ENCODE measurements around the gene ARAP3. TPM values are rescaled to one million over a fixed set of nuclear protein-coding genes. Genes with fewer than 3 reads are reported as not detected.

ARAP3 gene
- total RNA-seq, 1 donor from 2014 or later = 8.6 TPM

DNA sequence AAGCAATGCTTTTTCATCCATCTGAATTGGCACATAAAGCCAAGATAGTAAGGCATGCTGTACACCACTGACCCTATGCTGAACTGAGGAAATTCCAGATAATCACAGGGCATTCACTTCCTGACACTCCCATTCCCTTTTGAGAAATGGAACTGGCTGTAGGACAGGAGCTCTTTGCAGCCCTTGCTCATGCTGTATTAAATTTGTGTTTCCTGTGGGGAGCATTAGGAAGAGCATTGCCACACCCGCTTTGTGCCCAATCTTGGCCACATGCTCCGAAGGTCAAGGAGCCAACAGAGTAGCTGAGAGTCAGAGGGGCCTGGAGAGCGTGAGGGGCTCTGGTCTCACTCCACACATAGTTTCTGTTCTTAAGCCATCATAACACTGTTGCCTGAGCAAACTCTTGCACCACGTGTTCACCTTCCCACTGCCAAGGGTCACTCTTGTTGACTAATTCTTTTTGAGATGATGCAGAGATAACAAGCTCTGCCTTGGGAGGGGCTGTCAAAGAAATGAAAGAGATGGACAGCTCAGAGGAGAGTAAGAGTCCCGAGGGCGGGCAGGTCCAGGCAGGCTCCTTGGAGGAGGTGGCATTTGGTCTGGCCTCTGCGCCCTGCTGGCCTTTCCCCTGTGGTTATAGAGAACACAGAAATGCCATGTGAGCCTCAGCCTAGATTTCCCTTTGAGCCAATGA, 31.7 kb upstream of the ARAP3 start:
- peaks cover 11% of the 10 kb centered on the region for H3K4me1 Mint-ChIP-seq (ENCODE audit: low read depth, unreplicated experiment)
- no peak overlapping the region for H3K4me3 Mint-ChIP-seq (ENCODE audit: unreplicated experiment)
- H3K27ac Mint-ChIP-seq (ENCODE audit: unreplicated experiment) = no peak overlapping the region
- H3K27me3 Mint-ChIP-seq (ENCODE audit: unreplicated experiment) = peaks cover 4% of the 10 kb centered on the region
- TF ChIP-seq, protein P1, sequence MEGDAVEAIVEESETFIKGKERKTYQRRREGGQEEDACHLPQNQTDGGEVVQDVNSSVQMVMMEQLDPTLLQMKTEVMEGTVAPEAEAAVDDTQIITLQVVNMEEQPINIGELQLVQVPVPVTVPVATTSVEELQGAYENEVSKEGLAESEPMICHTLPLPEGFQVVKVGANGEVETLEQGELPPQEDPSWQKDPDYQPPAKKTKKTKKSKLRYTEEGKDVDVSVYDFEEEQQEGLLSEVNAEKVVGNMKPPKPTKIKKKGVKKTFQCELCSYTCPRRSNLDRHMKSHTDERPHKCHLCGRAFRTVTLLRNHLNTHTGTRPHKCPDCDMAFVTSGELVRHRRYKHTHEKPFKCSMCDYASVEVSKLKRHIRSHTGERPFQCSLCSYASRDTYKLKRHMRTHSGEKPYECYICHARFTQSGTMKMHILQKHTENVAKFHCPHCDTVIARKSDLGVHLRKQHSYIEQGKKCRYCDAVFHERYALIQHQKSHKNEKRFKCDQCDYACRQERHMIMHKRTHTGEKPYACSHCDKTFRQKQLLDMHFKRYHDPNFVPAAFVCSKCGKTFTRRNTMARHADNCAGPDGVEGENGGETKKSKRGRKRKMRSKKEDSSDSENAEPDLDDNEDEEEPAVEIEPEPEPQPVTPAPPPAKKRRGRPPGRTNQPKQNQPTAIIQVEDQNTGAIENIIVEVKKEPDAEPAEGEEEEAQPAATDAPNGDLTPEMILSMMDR (IDR thresholded peaks at IDR 0.05; ENCODE audit: partially characterized antibody, unreplicated experiment) = no peak
- DNase-seq = no peak
- no peaks in the 10 kb centered on the region for H3K36me3 Mint-ChIP-seq (ENCODE audit: unreplicated experiment)
- peaks cover 2% of the 10 kb centered on the region for H3K9me3 Mint-ChIP-seq (ENCODE audit: unreplicated experiment)

DNA sequence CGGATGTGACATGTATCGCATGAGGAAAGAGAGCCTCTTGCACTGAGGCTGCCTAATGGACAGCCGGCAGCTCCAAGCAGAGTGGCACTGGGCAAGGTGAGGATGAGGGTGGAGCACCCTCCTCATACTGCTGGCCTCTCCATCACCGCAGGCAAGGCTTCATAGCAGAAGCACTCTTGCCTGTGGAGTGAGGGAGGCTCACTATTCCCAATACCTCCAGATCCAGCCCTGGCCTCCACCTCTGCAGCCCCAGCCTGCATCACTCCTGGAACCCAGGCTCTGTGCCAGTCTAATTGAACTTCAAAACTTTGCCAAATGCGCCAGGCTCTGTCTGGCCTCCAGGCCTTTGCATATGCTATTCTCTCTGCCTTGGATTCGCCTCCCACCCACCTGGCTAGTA, 29.7 kb upstream of the ARAP3 start:
- Mint-ChIP-seq H3K4me1 (ENCODE audit: low read depth, unreplicated experiment) (peaks cover 11% of the 10 kb centered on the region), H3K9me3 (ENCODE audit: unreplicated experiment) (peaks cover 2% of the 10 kb centered on the region), H3K27ac (ENCODE audit: unreplicated experiment) (no peak overlapping the region), H3K4me3 (ENCODE audit: unreplicated experiment) (no peak overlapping the region), H3K27me3 (ENCODE audit: unreplicated experiment) (peaks cover 4% of the 10 kb centered on the region), H3K36me3 (ENCODE audit: unreplicated experiment) (no peaks in the 10 kb centered on the region)
- no peak for DNase-seq
- TF ChIP-seq, protein P1 (IDR thresholded peaks at IDR 0.05; ENCODE audit: partially characterized antibody, unreplicated experiment) = no peak

DNA sequence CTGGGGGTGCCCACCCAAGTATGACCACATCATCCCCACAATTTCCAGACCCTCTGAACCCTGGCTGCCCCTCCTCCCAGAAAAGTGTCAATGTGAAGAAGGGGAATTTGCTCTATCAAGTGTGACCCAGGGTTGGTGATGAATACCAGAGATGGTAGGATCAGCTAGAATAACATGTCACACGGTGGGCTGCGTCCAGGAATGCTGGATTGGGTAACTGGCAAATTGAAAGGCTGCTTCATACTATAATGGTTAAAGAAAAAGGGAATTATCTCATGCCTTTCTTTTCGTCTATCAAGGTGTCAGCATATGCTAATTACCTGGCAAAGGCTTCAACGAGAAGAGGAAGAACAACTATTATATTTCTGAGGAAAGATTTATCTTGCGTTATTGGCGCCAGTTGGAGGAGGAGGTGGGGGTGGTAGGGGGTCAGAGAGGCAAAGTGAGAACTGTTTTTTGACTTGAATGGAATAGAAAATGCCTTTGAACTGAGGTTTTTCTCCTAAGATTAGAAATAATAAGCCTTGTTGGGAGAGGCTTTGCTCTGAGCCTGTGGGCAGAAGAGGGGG, 27.8 kb upstream of the ARAP3 start:
- peaks cover 1% of the 10 kb centered on the region for H3K4me1 Mint-ChIP-seq (ENCODE audit: low read depth, unreplicated experiment)
- H3K27ac Mint-ChIP-seq (ENCODE audit: unreplicated experiment) = no peak overlapping the region
- H3K9me3 Mint-ChIP-seq (ENCODE audit: unreplicated experiment) = peaks cover 2% of the 10 kb centered on the region
- H3K36me3 Mint-ChIP-seq (ENCODE audit: unreplicated experiment) = no peaks in the 10 kb centered on the region
- TF ChIP-seq, protein P1 (IDR thresholded peaks at IDR 0.05; ENCODE audit: partially characterized antibody, unreplicated experiment) = no peak
- peaks cover 2% of the 10 kb centered on the region for H3K27me3 Mint-ChIP-seq (ENCODE audit: unreplicated experiment)
- DNase-seq = no peak
- no peak overlapping the region for H3K4me3 Mint-ChIP-seq (ENCODE audit: unreplicated experiment)

DNA sequence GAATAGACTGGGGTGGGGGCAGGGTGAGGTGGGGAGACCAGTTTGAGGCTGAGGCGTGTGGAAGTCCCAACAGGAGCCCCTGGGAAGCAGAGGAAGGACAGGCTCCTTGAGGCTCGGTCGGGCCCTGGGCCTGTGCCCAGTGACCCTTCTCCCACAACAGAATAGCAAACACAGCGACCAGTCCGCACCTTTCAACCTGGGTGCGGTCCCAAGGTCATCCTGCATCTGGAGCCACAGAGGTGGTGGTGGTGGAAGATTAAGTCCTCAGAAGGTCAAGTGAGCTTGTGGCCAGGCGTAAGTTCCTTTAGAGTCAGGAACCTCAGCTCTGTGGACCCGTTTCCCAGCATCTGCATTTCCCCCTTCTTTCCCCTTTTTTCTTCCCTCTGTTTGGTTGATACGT, 26.0 kb upstream of the ARAP3 start:
- Mint-ChIP-seq H3K27me3 (ENCODE audit: unreplicated experiment) (peaks cover 2% of the 10 kb centered on the region), H3K36me3 (ENCODE audit: unreplicated experiment) (no peaks in the 10 kb centered on the region)
- no peak for DNase-seq

DNA sequence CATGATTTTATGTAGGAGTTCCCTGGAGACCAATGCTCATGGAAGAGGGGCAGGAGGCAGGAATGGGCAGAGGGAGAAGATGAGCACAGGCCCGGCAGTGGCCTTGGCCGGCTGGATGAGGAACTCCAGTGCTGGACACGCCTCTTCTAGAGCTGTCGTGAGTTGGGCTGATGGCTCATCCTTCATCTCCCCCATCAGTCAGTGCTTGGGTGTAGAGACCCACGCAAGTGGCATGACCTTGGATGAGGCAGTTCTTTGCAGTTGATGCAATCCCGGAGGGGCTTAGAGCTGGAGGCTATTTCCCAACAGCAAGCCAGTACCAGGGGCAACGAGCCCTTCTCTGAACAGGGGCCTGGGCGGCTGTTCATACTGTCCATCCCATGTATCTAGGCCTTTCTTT, 25.5 kb upstream of the ARAP3 start:
- H3K27me3 Mint-ChIP-seq (ENCODE audit: unreplicated experiment) = peaks cover 2% of the 10 kb centered on the region

More for the DNA sequence above, 26.0 kb upstream of the ARAP3 start:
- Mint-ChIP-seq H3K27ac (ENCODE audit: unreplicated experiment) (no peak overlapping the region), H3K4me3 (ENCODE audit: unreplicated experiment) (no peak overlapping the region), H3K4me1 (ENCODE audit: low read depth, unreplicated experiment) (peaks cover 2% of the 10 kb centered on the region), H3K9me3 (ENCODE audit: unreplicated experiment) (peaks cover 4% of the 10 kb centered on the region)
- TF ChIP-seq, protein P1 (IDR thresholded peaks at IDR 0.05; ENCODE audit: partially characterized antibody, unreplicated experiment) = no peak

More for the DNA sequence above, 25.5 kb upstream of the ARAP3 start:
- Mint-ChIP-seq H3K9me3 (ENCODE audit: unreplicated experiment) (peaks cover 7% of the 10 kb centered on the region), H3K36me3 (ENCODE audit: unreplicated experiment) (no peaks in the 10 kb centered on the region), H3K4me3 (ENCODE audit: unreplicated experiment) (no peak overlapping the region), H3K27ac (ENCODE audit: unreplicated experiment) (no peak overlapping the region), H3K4me1 (ENCODE audit: low read depth, unreplicated experiment) (peaks cover 5% of the 10 kb centered on the region)
- no peak for DNase-seq
- TF ChIP-seq, protein P1 (IDR thresholded peaks at IDR 0.05; ENCODE audit: partially characterized antibody, unreplicated experiment) = no peak

Measured in glutamatergic neuron (in vitro differentiated cells).